ENCODE measurements around the gene NCR1.
"Not testable (repeated sequence)": the region's sequence is repeated elsewhere in the genome, so short reads cannot be mapped to it uniquely, and the experiment has no call there.

DNA sequence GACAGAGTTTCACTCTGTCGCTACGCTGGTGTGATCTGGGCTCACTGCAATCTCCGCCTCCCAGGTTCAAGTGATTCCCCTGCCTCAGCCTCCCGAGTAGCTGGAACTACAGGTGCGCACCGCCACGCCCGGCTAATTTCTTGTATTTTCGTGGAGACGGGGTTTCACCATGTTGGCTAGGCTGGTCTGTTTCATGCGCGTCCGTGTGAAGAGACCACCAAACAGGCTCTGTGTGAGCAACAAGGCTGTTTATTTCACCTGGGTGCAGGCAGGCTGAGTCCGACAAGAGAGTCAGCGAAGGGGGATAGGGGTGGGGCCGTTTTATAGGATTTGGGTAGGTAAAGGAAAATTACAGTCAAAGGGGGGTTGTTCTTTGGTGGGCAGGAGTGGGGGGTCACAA is 11.8 kb upstream of the NCR1 start:
- not testable (repeated sequence) for TF ChIP-seq POLR2A (IDR thresholded peaks at IDR 0.05)
- TF ChIP-seq, protein P1, sequence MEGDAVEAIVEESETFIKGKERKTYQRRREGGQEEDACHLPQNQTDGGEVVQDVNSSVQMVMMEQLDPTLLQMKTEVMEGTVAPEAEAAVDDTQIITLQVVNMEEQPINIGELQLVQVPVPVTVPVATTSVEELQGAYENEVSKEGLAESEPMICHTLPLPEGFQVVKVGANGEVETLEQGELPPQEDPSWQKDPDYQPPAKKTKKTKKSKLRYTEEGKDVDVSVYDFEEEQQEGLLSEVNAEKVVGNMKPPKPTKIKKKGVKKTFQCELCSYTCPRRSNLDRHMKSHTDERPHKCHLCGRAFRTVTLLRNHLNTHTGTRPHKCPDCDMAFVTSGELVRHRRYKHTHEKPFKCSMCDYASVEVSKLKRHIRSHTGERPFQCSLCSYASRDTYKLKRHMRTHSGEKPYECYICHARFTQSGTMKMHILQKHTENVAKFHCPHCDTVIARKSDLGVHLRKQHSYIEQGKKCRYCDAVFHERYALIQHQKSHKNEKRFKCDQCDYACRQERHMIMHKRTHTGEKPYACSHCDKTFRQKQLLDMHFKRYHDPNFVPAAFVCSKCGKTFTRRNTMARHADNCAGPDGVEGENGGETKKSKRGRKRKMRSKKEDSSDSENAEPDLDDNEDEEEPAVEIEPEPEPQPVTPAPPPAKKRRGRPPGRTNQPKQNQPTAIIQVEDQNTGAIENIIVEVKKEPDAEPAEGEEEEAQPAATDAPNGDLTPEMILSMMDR (IDR thresholded peaks at IDR 0.05), result not testable (repeated sequence)

Data from lower leg skin (tissue), 3 donors.